Liver (tissue), 9 donors: ENCODE results near the gene NHLRC2. TPM values are rescaled to one million over a fixed set of nuclear protein-coding genes. Genes with fewer than 3 reads are reported as not detected.

Experiments
- DNase-seq: peaks from one replicate; pipeline ENCODE4 v3.0.0-alpha.2; 2017; ENCODE audit warnings: low spot score
- H3K27ac ChIP-seq, 2 donors: one replicate each; pipeline ENCODE4 v1.7.0; 2013; ENCODE audit warnings: inconsistent platforms in 2 of 2, low read length in 2 of 2, control low read depth in 1 of 2, low read depth in 1 of 2, mild to moderate bottlenecking in 1 of 2
- H3K27me3 ChIP-seq, 4 donors: one replicate each; pipeline versions ENCODE4 v1.6.1 to v1.7.0; 2013; ENCODE audit warnings: low read length in 3 of 4, inconsistent platforms in 1 of 4, mild to moderate bottlenecking in 1 of 4, moderate library complexity in 1 of 4; ENCODE audit not compliant: control insufficient read depth in 4 of 4, insufficient read depth in 4 of 4
- H3K36me3 ChIP-seq, 4 donors: one replicate each; pipeline versions ENCODE4 v1.6.1 to v1.7.0; 2013; ENCODE audit warnings: low read length in 3 of 4, mild to moderate bottlenecking in 3 of 4, low read depth in 1 of 4, moderate library complexity in 1 of 4; ENCODE audit not compliant: control insufficient read depth in 4 of 4, insufficient read depth in 3 of 4
- H3K4me1 ChIP-seq, 4 donors: one replicate each; pipeline versions ENCODE4 v1.6.1 to v1.7.0; 2013; ENCODE audit warnings: low read length in 3 of 4, mild to moderate bottlenecking in 3 of 4, moderate library complexity in 1 of 4; ENCODE audit not compliant: control insufficient read depth in 4 of 4, insufficient read depth in 4 of 4
- H3K4me3 ChIP-seq, 3 donors: one replicate each; pipeline versions ENCODE4 v1.6.1 to v1.7.0; 2013; ENCODE audit warnings: low read length in 3 of 3, control low read depth in 1 of 3, low read depth in 1 of 3, mild to moderate bottlenecking in 1 of 3
- H3K9ac ChIP-seq, 2 donors: one replicate each; pipeline ENCODE4 v1.7.0; 2013; ENCODE audit warnings: low read length in 2 of 2, mild to moderate bottlenecking in 2 of 2, moderate library complexity in 2 of 2, control low read depth in 1 of 2, low read depth in 1 of 2
- H3K9me3 ChIP-seq, 4 donors: one replicate each; pipeline versions ENCODE4 v1.6.1 to v1.7.0; 2013; ENCODE audit warnings: low read length in 3 of 4; ENCODE audit not compliant: control insufficient read depth in 4 of 4
- FOXA1 ChIP-seq: IDR thresholded peaks from 2 replicates; pipeline ENCODE4 v1.6.1; 2016; ENCODE audit warnings: antibody characterized with exemption
- FOXA2 ChIP-seq: IDR thresholded peaks from 2 replicates; pipeline ENCODE4 v1.6.1; 2016; ENCODE audit warnings: antibody characterized with exemption
- HNF4A ChIP-seq, 2 donors: conservative IDR thresholded peaks; 2 replicates each; pipeline ENCODE4 v1.6.1; 2016; ENCODE audit warnings: antibody characterized with exemption in 2 of 2, mild to moderate bottlenecking in 2 of 2
- HNF4G ChIP-seq: IDR thresholded peaks from 2 replicates; pipeline ENCODE4 v1.6.1; 2016; ENCODE audit warnings: antibody characterized with exemption
- JUND ChIP-seq, 2 donors: IDR thresholded peaks; 2 replicates each; pipeline ENCODE4 v1.6.1; 2016; ENCODE audit warnings: antibody characterized with exemption in 2 of 2
- RXRA ChIP-seq, 2 donors: IDR thresholded peaks; 2 replicates each; pipeline ENCODE4 v1.6.1; 2017 to 2018; ENCODE audit warnings: antibody characterized with exemption in 2 of 2, mild to moderate bottlenecking in 1 of 2
- TAF1 ChIP-seq: conservative IDR thresholded peaks from 2 replicates; pipeline ENCODE4 v1.6.1; 2016; ENCODE audit warnings: antibody characterized with exemption, mild to moderate bottlenecking
- YY1 ChIP-seq: IDR thresholded peaks from 2 replicates; pipeline ENCODE4 v1.6.1; 2016; ENCODE audit warnings: antibody characterized with exemption, mild to moderate bottlenecking
- WGBS: extraction: QIAGEN DNeasy Blood & Tissue Kit; methylation state at CpG from one replicate; pipeline ENCODE4 v1.1.7; 2013; 5-methylcytosine and 5-hydroxymethylcytosine counted together
- polyA plus RNA-seq, 2 donors: library from polyadenylated mRNA; stranded (reverse) in 1 of 2; unstranded in 1 of 2; fragments of 200-250 nt in 1 of 2; fragments of >200 nt in 1 of 2; fragmentation: Nextera tagmentation in 1 of 2; extraction: Ambion mirVana in 1 of 2; gene quantifications; one replicate each; pipeline versions ENCODE4 v1.2.1 to v1.2.3, GENCODE V29; 2013 to 2015
- total RNA-seq, 2 donors: library from RNA; depleted of rRNA; stranded (reverse); fragments of >200 nt; gene quantifications; one replicate each; pipeline ENCODE4 v1.2.3, GENCODE V29; 2014
- TF ChIP-seq, protein P1 (sequence below): IDR thresholded peaks from 2 replicates; pipeline ENCODE4 v1.6.1; 2016; ENCODE audit warnings: antibody characterized with exemption
- TF ChIP-seq, protein P2 (sequence below): fragments of 150-350 bp; IDR thresholded peaks from 2 replicates; pipeline ENCODE4 v1.5.1; 2017; ENCODE audit warnings: improper control_type of control experiment, low read depth, low read length; ENCODE audit not compliant: missing input control
- TF ChIP-seq, protein P3 (sequence below): IDR thresholded peaks from 2 replicates; pipeline ENCODE4 v1.6.1; 2016; ENCODE audit warnings: antibody characterized with exemption, mild to moderate bottlenecking
- TF ChIP-seq, protein P4 (sequence below): IDR thresholded peaks from 2 replicates; pipeline ENCODE4 v1.6.1; 2016; ENCODE audit warnings: antibody characterized with exemption
- TF ChIP-seq, protein P5 (sequence below): IDR thresholded peaks from 2 replicates; pipeline ENCODE4 v1.6.1; 2016; ENCODE audit warnings: antibody characterized with exemption
- donor health status: healthy.
- donor health status: healthy.
- donor health status: healthy.
- donor health status: healthy.
- donor health status: healthy.

NHLRC2 gene
- total and polyA plus RNA-seq, 4 donors = 2.3 to 14.2 (median 7.4) TPM

DNA sequence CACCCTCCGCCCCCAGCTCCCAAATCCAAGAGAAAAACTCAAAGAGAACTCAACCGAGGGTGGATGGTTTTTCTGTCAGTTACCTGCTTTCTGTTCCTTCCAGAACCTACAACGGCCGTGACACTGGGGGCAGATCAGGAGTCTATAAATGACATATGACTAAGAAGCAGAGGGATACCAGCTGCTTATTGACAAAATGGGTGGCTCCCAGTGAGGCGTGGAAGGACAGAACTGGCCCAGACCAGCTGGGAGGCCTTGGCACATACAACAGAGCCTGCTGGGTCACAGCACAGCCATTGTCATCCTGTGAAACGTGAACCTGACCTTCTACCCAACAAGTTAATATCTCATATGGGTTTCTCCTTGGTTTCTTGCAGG is 104.9 kb downstream of the NHLRC2 start:
- Histone ChIP-seq H3K9ac (no peak overlapping the region), H3K4me3 (no peak overlapping the region), H3K27ac (peak overlapping the region; percentile 79 to 82), H3K36me3 (no peaks in the 10 kb centered on the region), H3K4me1 (peaks cover 5 to 29% (median 13%) of the 10 kb centered on the region in 4 donors), H3K27me3 (no peaks in the 10 kb centered on the region), H3K9me3 (no peaks in the 10 kb centered on the region)
- WGBS = 82% methylated on average over 6 of the region's 6 CpGs
- DNase-seq = no peak
- TF ChIP-seq, protein P1, sequence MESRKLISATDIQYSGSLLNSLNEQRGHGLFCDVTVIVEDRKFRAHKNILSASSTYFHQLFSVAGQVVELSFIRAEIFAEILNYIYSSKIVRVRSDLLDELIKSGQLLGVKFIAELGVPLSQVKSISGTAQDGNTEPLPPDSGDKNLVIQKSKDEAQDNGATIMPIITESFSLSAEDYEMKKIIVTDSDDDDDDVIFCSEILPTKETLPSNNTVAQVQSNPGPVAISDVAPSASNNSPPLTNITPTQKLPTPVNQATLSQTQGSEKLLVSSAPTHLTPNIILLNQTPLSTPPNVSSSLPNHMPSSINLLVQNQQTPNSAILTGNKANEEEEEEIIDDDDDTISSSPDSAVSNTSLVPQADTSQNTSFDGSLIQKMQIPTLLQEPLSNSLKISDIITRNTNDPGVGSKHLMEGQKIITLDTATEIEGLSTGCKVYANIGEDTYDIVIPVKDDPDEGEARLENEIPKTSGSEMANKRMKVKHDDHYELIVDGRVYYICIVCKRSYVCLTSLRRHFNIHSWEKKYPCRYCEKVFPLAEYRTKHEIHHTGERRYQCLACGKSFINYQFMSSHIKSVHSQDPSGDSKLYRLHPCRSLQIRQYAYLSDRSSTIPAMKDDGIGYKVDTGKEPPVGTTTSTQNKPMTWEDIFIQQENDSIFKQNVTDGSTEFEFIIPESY = no peak
- TF ChIP-seq RXRA (IDR thresholded peaks at IDR 0.05) = peak in 1 of 2 donors; percentile 7
- peak; percentile 20 for TF ChIP-seq FOXA2

DNA sequence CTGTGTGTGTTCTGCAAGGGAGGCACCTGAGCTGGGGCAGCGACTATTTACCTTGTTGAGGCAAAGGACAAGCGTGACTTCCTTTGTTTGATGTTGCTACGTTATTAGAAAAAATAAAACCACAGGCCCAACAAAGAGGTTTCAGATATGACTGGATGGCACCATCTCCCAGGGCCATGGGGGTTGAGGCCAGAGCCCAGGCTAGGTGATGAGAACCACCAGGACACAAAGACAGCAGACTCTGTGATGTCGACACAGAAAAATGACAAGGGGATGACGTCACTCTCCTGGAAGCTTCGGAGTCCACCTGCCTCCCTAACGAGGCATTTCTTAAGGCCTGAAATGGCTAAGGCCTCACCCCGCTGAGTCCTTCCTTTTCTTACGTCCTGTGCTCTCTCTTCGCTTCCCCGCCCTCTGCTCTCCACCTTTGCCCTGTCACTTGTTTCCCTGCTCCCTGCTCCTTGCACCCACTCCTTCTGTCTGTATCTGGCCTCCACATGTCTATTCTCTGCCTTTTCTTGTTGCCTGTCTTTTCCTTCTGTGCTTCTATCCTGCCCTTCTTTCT is 106.2 kb downstream of the NHLRC2 start:
- 66% methylated on average over 11 of the region's 11 CpGs for WGBS
- no peak overlapping the region for H3K4me3 ChIP-seq

DNA sequence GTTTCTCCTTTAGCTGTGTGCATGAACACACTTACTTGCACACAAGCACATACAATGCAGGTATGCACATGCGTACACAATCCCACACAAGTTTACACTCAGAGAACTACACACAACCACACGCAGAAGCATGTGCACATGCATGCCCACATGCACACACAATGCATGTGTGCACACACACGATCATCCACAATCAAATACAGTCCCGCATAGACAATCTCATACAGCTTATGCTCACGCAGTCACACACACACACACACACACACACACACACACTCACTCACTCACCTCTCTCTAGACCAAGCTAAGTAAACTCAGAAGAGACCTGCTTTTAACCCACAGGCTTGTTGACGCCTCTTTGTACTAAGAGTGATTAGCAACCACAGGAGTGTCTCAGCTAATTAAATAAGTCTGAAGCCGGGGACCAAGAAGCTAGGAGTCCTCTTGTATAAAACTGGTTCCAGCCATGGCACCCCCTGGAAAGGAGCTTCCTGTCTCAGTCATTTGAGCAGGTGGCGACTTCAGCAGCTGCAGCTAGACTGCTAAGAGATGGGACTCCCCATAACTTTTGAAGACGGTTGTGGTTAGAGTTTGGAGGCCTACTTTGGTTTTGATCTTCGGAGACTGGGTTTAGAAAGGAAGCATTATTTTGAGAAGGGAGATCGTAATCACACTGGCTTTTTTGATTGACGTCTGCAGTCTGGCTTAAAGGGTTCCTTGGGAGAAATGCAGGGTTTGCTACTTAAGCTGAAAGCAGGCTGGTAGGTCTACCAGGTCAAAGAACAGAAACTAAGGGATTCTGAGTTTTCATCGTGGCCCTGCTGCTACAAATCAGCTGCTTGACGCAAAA is 106.9 kb downstream of the NHLRC2 start:
- no peak overlapping the region for H3K27ac ChIP-seq
- H3K36me3 ChIP-seq = no peaks in the 10 kb centered on the region
- H3K27me3 ChIP-seq = no peaks in the 10 kb centered on the region
- H3K4me1 ChIP-seq = peaks cover 8 to 44% (median 19%) of the 10 kb centered on the region in 4 donors
- no peak overlapping the region for H3K9ac ChIP-seq
- TF ChIP-seq, protein P2, sequence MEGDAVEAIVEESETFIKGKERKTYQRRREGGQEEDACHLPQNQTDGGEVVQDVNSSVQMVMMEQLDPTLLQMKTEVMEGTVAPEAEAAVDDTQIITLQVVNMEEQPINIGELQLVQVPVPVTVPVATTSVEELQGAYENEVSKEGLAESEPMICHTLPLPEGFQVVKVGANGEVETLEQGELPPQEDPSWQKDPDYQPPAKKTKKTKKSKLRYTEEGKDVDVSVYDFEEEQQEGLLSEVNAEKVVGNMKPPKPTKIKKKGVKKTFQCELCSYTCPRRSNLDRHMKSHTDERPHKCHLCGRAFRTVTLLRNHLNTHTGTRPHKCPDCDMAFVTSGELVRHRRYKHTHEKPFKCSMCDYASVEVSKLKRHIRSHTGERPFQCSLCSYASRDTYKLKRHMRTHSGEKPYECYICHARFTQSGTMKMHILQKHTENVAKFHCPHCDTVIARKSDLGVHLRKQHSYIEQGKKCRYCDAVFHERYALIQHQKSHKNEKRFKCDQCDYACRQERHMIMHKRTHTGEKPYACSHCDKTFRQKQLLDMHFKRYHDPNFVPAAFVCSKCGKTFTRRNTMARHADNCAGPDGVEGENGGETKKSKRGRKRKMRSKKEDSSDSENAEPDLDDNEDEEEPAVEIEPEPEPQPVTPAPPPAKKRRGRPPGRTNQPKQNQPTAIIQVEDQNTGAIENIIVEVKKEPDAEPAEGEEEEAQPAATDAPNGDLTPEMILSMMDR = no peak
- TF ChIP-seq FOXA1 (no peak), HNF4A (conservative IDR thresholded peaks at IDR 0.05) (no peak), JUND (IDR thresholded peaks at IDR 0.05) (no peak)
- TF ChIP-seq, protein P3, sequence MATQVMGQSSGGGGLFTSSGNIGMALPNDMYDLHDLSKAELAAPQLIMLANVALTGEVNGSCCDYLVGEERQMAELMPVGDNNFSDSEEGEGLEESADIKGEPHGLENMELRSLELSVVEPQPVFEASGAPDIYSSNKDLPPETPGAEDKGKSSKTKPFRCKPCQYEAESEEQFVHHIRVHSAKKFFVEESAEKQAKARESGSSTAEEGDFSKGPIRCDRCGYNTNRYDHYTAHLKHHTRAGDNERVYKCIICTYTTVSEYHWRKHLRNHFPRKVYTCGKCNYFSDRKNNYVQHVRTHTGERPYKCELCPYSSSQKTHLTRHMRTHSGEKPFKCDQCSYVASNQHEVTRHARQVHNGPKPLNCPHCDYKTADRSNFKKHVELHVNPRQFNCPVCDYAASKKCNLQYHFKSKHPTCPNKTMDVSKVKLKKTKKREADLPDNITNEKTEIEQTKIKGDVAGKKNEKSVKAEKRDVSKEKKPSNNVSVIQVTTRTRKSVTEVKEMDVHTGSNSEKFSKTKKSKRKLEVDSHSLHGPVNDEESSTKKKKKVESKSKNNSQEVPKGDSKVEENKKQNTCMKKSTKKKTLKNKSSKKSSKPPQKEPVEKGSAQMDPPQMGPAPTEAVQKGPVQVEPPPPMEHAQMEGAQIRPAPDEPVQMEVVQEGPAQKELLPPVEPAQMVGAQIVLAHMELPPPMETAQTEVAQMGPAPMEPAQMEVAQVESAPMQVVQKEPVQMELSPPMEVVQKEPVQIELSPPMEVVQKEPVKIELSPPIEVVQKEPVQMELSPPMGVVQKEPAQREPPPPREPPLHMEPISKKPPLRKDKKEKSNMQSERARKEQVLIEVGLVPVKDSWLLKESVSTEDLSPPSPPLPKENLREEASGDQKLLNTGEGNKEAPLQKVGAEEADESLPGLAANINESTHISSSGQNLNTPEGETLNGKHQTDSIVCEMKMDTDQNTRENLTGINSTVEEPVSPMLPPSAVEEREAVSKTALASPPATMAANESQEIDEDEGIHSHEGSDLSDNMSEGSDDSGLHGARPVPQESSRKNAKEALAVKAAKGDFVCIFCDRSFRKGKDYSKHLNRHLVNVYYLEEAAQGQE = no peak
- no peaks in the 10 kb centered on the region for H3K9me3 ChIP-seq
- no peak for DNase-seq
- WGBS = 81% methylated on average over 14 of the region's 14 CpGs
- H3K4me3 ChIP-seq = no peak overlapping the region

More for the DNA sequence above, 106.2 kb downstream of the NHLRC2 start:
- DNase-seq = no peak
- Histone ChIP-seq H3K36me3 (no peaks in the 10 kb centered on the region), H3K9me3 (no peaks in the 10 kb centered on the region), H3K27me3 (no peaks in the 10 kb centered on the region), H3K27ac (no peak overlapping the region), H3K9ac (no peak overlapping the region), H3K4me1 (peaks cover 8 to 39% (median 15%) of the 10 kb centered on the region in 4 donors)
- no peak for TF ChIP-seq JUND (IDR thresholded peaks at IDR 0.05)
- TF ChIP-seq RXRA (IDR thresholded peaks at IDR 0.05) = no peak
- TF ChIP-seq HNF4A (conservative IDR thresholded peaks at IDR 0.05) = no peak
- TF ChIP-seq, protein P4, sequence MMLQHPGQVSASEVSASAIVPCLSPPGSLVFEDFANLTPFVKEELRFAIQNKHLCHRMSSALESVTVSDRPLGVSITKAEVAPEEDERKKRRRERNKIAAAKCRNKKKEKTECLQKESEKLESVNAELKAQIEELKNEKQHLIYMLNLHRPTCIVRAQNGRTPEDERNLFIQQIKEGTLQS = no peak
- TF ChIP-seq, protein P1 = no peak
- TF ChIP-seq, protein P5, sequence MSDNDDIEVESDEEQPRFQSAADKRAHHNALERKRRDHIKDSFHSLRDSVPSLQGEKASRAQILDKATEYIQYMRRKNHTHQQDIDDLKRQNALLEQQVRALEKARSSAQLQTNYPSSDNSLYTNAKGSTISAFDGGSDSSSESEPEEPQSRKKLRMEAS = no peak
- TF ChIP-seq FOXA1 = no peak
- no peak for TF ChIP-seq TAF1
- no peak for TF ChIP-seq FOXA2
- no peak for TF ChIP-seq HNF4G
- TF ChIP-seq YY1 = no peak
